Heart left ventricle (tissue), 16 donors: ENCODE measurements around the gene SOX18. TPM values are rescaled to one million over a fixed set of nuclear protein-coding genes. Genes with fewer than 3 reads are reported as not detected.

Experiments
- ATAC-seq, 4 donors: fragments of 200-7000 bp; cut with Tn5 transposase; one replicate each; pipeline ENCODE4 v1.9.1; 2020 to 2022; ENCODE audit warnings: moderate library complexity in 4 of 4, mild to moderate bottlenecking in 3 of 4, moderate number of reproducible peaks in 1 of 4
- DNase-seq, 5 donors: peaks; one replicate each; pipeline ENCODE4 v3.0.0-alpha.2; 2020
- H3K27ac ChIP-seq, 12 donors: fragments of 200-600 bp; sonication (generic) in 4 of 12; one replicate each; pipeline versions ENCODE4 v1.5.0 to v1.8.0; 2016 to 2022; ENCODE audit warnings: mild to moderate bottlenecking in 2 of 12
- H3K27me3 ChIP-seq, 9 donors: fragments of 200-600 bp; sonication (generic) in 2 of 9; one replicate each; pipeline versions ENCODE4 v1.5.1 to v1.8.0; 2016 to 2022; ENCODE audit warnings: mild to moderate bottlenecking in 3 of 9
- H3K36me3 ChIP-seq, 9 donors: fragments of 200-600 bp; sonication (generic) in 2 of 9; one replicate each; pipeline versions ENCODE4 v1.5.0 to v1.8.0; 2018 to 2022; ENCODE audit warnings: mild to moderate bottlenecking in 2 of 9
- H3K4me1 ChIP-seq, 12 donors: fragments of 200-600 bp; sonication (generic) in 4 of 12; one replicate each; pipeline versions ENCODE4 v1.5.0 to v1.8.0; 2016 to 2022; ENCODE audit warnings: mild to moderate bottlenecking in 3 of 12
- H3K4me3 ChIP-seq, 12 donors: fragments of 200-600 bp; sonication (generic) in 4 of 12; one replicate each; pipeline versions ENCODE4 v1.5.0 to v1.8.0; 2017 to 2022; ENCODE audit warnings: mild to moderate bottlenecking in 9 of 12, moderate library complexity in 4 of 12
- H3K9me3 ChIP-seq, 12 donors: fragments of 200-600 bp; sonication (generic) in 4 of 12; one replicate each; pipeline versions ENCODE4 v1.5.0 to v1.8.0; 2016 to 2022; ENCODE audit warnings: mild to moderate bottlenecking in 1 of 12
- POLR2A ChIP-seq, 2 donors: fragments of 450-650 bp; IDR thresholded peaks; one replicate each; pipeline ENCODE4 v1.6.1; 2017; ENCODE audit warnings: antibody characterized with exemption in 2 of 2, mild to moderate bottlenecking in 2 of 2, moderate library complexity in 2 of 2
- WGBS, 4 donors: extraction: QIAGEN DNeasy Blood & Tissue Kit in 2 of 4; methylation state at CpG; one replicate each; pipeline versions ENCODE4 v1.1.5 to v1.1.7; 2013 to 2018; 5-methylcytosine and 5-hydroxymethylcytosine counted together
- intact Hi-C, 10 donors: fragments of 100-400 bp; cut with DNase I; formaldehyde crosslinking; loops; one replicate each; pipeline versions ENCODE4 v1.11.1 to v1.14.2; 2022
- polyA plus RNA-seq, 2 donors: library from polyadenylated mRNA; stranded (reverse); fragments of 200-250 nt; gene quantifications; one replicate each; pipeline ENCODE4 v1.2.3, GENCODE V29; 2013
- total RNA-seq, 9 donors: library from RNA; depleted of rRNA in 2 of 9; stranded (reverse); fragments of >200 nt in 2 of 9; fragmentation: NEBNext Ultra II Directional in 3 of 9; extraction: Animal tissue kit (Norgen Biotek cat#: 25700) in 3 of 9; gene quantifications; one replicate each; pipeline versions ENCODE4 v1.1.0 to v1.2.4, GENCODE V29; 2016 to 2023
- TF ChIP-seq, protein P1 (sequence below), 12 donors: fragments of 200-600 bp; sonication (generic) in 4 of 12; IDR thresholded peaks; one replicate each; pipeline versions ENCODE4 v1.5.0 to v1.8.0; 2018 to 2022; ENCODE audit warnings: antibody characterized with exemption in 12 of 12, mild to moderate bottlenecking in 5 of 12
- donor health status: ischemic (EF 13 %, LVEDD 7.1; RV severe dilation, severe dysfunction).
- donor health status: healthy with polysubstance abuse.
- donor health status: DM: no; HTN: yes; CAD: no.
- donor health status: DM: no; HTN: no; CAD: no.
- donor health status: ischemic (EF 25% LVEDD 6.9; RV normal size, moderate dysfunction).
- donor health status: ischemic (EF 25% LVEDD 5.7; RV mildly dilated, moderate dysfunction).
- donor health status: healthy.
- donor health status: DM: yes; HTN: yes; CAD: no.
- donor health status: ischemic (EF 35%, LVEDD 5.7; RV mildly dilated, moderate dysfunction).
- donor health status: nonischemic (EF 11% LVEDD 7.7; RV severe dilation, severe dysfunction).
- donor health status: DM: yes; HTN: yes; CAD: no.
- donor health status: PGD.
- donor health status: ischemic (EF 29% LVEDD 5.4; RV normal size, mild dysfunction).
- donor health status: nonischemic (EF 23%, LVEDD 6.1; RV moderate dilation, normal function).

SOX18 gene
- total and polyA plus RNA-seq, 11 donors: 23.5 to 75.9 (median 48.2) TPM

DNA sequence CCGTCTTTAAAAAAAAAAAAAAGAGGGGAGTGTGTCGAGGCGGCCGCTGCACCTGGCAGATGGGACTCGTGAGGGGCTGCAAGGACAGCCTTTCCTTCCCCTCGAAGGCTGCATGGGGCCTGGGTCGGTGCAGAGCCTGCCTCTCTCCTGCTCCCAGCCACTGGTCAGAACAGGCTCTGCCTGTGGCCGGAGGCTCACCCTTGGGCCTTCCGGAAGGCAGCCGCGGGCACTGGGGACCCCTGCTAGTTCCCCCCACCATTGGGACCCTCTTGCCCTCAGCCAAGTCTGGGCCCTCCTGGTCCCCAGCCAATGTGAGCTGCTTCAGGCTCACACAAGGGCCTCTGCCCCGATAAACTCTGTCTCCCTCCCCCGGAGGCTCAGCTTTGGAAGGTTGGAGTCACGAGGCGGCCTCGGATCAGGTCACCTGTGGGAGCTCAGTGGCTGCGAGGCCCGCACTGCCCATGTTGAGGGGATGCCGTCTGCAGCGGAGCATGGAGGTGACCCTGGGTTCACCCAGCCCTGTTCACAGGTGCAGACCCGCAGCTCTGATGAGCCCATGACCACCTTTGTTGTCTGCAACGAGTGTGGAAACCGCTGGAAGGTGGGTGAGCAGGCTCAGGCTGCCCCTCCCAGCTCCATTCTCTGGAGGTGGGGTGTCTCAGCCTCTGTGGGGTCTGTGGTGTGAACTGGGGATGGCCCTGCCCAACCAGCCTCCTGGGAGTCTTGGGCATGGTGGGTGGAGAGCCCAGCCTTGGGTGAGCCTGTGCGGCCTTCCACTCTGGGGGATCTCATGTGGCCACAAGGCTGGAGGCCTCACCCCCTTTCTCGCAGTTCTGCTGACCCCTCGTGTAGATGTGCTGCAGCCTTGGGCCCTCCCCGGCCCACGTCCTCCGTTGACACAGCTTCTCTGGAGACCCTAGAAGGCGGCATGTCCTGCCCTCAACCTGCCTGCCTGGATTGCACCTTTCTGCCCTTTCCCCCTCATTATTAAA, 22.2 kb upstream of the SOX18 start:
- 88 to 92% (median 90%) methylated on average over 28 to 30 of the region's 30 CpGs for WGBS, 4 donors
- no peak overlapping the region for H3K27ac ChIP-seq
- no peak overlapping the region for H3K4me3 ChIP-seq
- no peaks in the 10 kb centered on the region for H3K27me3 ChIP-seq
- no peak for DNase-seq
- ATAC-seq: no peak
- no peak for TF ChIP-seq POLR2A (IDR thresholded peaks at IDR 0.05)
- TF ChIP-seq, protein P1, sequence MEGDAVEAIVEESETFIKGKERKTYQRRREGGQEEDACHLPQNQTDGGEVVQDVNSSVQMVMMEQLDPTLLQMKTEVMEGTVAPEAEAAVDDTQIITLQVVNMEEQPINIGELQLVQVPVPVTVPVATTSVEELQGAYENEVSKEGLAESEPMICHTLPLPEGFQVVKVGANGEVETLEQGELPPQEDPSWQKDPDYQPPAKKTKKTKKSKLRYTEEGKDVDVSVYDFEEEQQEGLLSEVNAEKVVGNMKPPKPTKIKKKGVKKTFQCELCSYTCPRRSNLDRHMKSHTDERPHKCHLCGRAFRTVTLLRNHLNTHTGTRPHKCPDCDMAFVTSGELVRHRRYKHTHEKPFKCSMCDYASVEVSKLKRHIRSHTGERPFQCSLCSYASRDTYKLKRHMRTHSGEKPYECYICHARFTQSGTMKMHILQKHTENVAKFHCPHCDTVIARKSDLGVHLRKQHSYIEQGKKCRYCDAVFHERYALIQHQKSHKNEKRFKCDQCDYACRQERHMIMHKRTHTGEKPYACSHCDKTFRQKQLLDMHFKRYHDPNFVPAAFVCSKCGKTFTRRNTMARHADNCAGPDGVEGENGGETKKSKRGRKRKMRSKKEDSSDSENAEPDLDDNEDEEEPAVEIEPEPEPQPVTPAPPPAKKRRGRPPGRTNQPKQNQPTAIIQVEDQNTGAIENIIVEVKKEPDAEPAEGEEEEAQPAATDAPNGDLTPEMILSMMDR (IDR thresholded peaks at IDR 0.05): no peak
- H3K36me3 ChIP-seq: peaks cover 0 to 43% (median 20%) of the 10 kb centered on the region in 9 donors
- peaks cover 0 to 10% (median 0%) of the 10 kb centered on the region in 12 donors for H3K4me1 ChIP-seq
- H3K9me3 ChIP-seq: no peaks in the 10 kb centered on the region
- intact Hi-C loops: no loop called here

DNA sequence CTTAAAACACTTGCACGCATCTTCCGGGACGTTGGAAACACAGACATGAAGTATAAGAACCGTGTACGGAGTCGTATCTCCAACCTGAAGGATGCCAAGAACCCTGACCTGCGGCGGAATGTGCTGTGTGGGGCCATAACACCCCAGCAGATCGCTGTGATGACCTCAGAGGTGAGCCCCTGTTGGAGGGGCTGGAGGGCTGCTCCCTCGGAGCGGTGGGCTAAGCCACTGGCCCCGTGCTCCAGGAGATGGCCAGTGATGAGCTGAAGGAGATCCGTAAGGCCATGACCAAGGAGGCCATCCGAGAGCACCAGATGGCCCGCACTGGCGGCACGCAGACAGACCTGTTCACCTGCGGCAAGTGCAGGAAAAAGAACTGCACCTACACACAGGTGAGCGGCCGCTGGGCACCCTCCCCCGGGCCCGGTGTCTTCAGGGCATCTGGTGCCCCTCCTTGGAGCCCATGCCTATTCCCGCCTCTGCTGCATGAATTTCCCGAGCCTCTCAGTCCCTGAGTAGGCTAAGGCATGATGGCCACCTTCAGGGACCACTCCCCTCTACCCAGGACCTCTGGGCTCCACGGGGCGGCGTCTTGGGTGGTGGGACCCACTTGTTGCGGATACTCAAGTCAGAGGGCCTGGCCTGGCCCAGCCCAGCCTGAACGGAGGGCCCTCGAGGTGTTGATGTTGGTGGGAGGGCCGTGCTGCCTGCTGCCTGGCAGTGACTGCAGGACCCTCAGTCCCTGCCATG, 21.0 kb upstream of the SOX18 start:
- ATAC-seq (no peak), DNase-seq (no peak)
- intact Hi-C loops: no loop called here
- H3K36me3 ChIP-seq: peaks cover 0 to 33% (median 20%) of the 10 kb centered on the region in 9 donors
- TF ChIP-seq, protein P1 (IDR thresholded peaks at IDR 0.05): no peak
- TF ChIP-seq POLR2A (IDR thresholded peaks at IDR 0.05): no peak
- no peak overlapping the region for H3K27ac ChIP-seq
- H3K4me1 ChIP-seq: peaks cover 0 to 15% (median 0%) of the 10 kb centered on the region in 12 donors
- H3K9me3 ChIP-seq: no peaks in the 10 kb centered on the region
- no peak overlapping the region for H3K4me3 ChIP-seq
- 89 to 95% (median 94%) methylated on average over 21 to 31 of the region's 31 CpGs for WGBS, 4 donors
- H3K27me3 ChIP-seq: no peaks in the 10 kb centered on the region

DNA sequence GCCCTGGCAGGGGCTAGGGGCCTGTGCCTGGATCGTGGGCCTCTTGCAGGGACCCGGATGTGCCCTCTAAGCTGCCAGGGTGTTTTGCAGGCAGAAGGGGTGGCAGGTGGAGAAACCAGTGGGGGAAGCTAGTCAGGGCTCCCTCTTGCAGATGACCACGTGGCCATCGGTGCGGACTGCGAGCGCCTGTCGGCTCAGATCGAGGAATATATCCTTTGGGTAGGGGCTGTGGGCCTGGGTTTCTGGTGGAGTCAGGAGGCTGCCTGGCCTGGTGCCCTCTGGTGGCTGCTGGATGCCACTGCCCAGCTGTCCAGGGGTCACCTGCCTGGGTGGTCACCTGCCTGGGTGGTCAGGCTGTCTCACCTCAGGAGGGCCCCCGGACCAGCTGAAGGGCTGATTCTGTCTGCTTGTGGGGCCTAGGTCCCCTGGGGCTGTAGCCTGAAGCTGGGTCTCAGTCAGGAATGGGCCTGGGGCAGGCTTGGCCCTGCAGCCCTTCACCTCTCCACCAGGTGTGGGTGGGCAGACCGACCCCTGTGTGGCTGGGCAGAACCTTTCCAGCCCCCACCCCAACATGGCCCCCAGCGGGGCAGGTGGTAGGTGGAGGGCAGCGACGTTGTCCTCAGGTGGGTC, 20.3 kb upstream of the SOX18 start:
- Histone ChIP-seq H3K27me3 (no peaks in the 10 kb centered on the region), H3K27ac (no peak overlapping the region), H3K4me1 (peaks cover 0 to 22% (median under 1%) of the 10 kb centered on the region in 12 donors), H3K9me3 (no peaks in the 10 kb centered on the region), H3K36me3 (peaks cover 0 to 31% (median 20%) of the 10 kb centered on the region in 9 donors), H3K4me3 (no peak overlapping the region)
- TF ChIP-seq POLR2A (IDR thresholded peaks at IDR 0.05): no peak
- TF ChIP-seq, protein P1 (IDR thresholded peaks at IDR 0.05): peak; percentile 42 to 72 (median 66)
- DNase-seq (no peak), ATAC-seq (no peak)
- WGBS, 4 donors: 62 to 87% (median 64%) methylated on average over 6 to 14 of the region's 14 CpGs
- intact Hi-C loops: loop anchor here in 1 of 10 donors (10.0 kb wide), 1 partner anchor 175 kb away; the partner anchor contains the start of gene DNAJC5
